ENCODE data around the gene ERCC1.

Gene ERCC1

GRCh38 chr19:45423589-45424190, at the start of gene ERCC1:
ERCC1 (minus strand) TSS chr19:45423917; CDS start chr19:45423374, 543 bp downstream.
- peak; percentile 70 for DNase-seq

GRCh38 chr19:45473367-45473681, 49.6 kb upstream of the ERCC1 start:
- DNase-seq = no peak

GRCh38 chr19:45472563-45473366, 49.0 kb upstream of the ERCC1 start:
- no peak for DNase-seq

GRCh38 chr19:45471931-45472562, 48.3 kb upstream of the ERCC1 start:
- no peak for DNase-seq

- no peak for DNase-seq
Measured at GRCh38 chr19:45471111-45471930, 47.6 kb upstream of the ERCC1 start.

GRCh38 chr19:45470762-45471081, 47.0 kb upstream of the ERCC1 start:
- no peak for DNase-seq

GRCh38 chr19:45469945-45470761, 46.4 kb upstream of the ERCC1 start:
- DNase-seq = peak; percentile 39

GRCh38 chr19:45469132-45469944, 45.6 kb upstream of the ERCC1 start:
- peak; percentile 94 for DNase-seq

- DNase-seq = no peak
Measured at GRCh38 chr19:45468803-45469131, 45.0 kb upstream of the ERCC1 start.

- peak; percentile 39 for DNase-seq
Measured at GRCh38 chr19:45468159-45468651, 44.5 kb upstream of the ERCC1 start.

GRCh38 chr19:45467456-45468158, 43.9 kb upstream of the ERCC1 start, which contains the start of gene FOSB:
FOSB (plus strand) TSS chr19:45467996; CDS start chr19:45468587, 591 bp downstream.
- DNase-seq = peak; percentile 93

- no peak for DNase-seq
Measured at GRCh38 chr19:45467115-45467455, 43.4 kb upstream of the ERCC1 start.

- DNase-seq = no peak
Measured at GRCh38 chr19:45464852-45465441, 41.2 kb upstream of the ERCC1 start.

- no peak for DNase-seq
Measured at GRCh38 chr19:45464274-45464673, 40.6 kb upstream of the ERCC1 start.

- DNase-seq = no peak
Measured at GRCh38 chr19:45463241-45463640, 39.5 kb upstream of the ERCC1 start.

- no peak for DNase-seq
Measured at GRCh38 chr19:45462174-45462573, 38.5 kb upstream of the ERCC1 start.

GRCh38 chr19:45460807-45461347, 37.2 kb upstream of the ERCC1 start:
- no peak for DNase-seq

- no peak for DNase-seq
Measured at GRCh38 chr19:45457776-45458175, 34.1 kb upstream of the ERCC1 start.

- DNase-seq = no peak
Measured at GRCh38 chr19:45456500-45456815, 32.7 kb upstream of the ERCC1 start.
